GM19468 (cell line): ENCODE data around the gene NCOR2.

Experiments used
- ATAC-seq: cut with Tn5 transposase; IDR thresholded peaks from one replicate; pipeline ENCODE4 v1.9.1; 2021; ENCODE audit warnings: mild to moderate bottlenecking, moderate library complexity, moderate number of reproducible peaks; ENCODE audit not compliant: unreplicated experiment; ENCODE audit errors: extremely low read depth

The NCOR2 gene

DNA sequence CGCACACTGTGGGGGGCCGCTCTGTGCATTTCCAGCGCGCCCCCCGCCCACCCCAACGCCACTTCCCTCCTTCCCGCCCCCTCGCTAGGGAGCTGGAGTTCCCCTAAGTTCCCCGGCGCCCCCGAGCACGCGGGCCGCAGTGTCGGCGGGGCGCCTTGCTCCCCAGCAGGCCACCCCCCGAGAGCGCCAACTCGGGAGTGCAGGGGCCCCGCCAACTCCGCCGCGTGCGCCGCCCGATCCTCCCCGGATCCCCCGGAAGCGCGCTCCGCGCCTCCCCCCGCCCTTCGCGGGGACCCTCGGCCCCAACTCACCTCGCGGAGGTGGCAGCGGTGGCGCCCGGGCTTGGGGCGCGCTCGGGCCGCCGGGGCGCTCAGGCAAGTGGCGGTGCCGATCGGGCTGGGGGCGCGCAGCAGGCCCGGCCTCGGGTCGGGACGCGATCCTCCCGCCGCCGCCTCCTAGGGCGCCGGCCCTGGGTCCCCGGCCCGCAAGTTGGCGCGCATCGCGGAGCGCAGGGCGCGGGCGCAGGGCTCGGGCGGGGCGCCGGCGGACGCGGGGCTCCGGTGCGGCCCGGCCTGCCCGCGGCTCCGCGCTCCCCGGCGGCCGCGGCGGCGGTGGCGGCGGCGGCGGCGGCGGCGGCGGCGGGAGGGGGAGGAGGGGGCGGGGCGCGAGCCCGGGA, at the start of gene NCOR2:
TSS of gene NCOR2 (minus strand) at position 616 of the 676 bp plus-strand sequence. CDS start 72,361 bp downstream, outside the sequence.
- ATAC-seq: peak; percentile 13

DNA sequence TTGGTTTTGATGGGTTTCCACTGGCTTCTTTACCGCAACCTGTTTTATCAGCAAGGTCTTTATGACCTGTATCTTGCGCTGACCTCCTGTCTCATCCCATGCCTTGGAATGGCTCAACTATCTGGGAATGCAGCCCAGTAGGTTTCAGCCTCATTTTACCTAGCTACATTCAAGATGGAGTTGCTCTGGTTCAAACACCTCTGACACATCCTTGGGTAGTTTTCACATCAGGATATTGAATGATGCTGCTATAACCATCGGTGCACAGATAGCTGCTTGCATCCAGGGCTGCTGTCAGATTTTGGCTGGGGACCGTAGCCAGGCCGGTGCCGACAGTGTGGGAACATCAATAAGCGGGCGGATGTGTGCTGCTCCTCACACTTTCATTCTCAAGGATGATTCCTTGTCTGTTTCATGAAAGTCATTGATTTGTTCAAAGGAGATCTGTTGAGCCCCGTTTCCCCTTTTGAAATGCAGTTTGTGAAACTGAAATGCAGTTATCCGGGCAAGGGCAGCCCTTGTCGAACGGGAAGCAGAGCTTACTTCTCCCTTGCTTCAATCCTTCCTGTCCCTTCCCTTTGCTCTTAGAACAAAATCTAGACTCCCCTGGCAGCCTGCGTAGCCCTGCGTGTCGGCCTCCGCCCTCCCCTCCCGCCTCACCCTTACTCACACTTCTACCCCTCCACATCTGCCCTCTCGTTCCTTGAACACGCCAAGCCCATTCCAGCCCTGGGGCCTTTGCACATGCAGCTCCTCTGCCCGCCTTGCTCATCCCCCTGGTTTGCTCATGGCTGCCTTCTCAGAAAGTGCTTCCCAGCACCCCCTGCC, 49.2 kb upstream of the NCOR2 start:
- no peak for ATAC-seq

- no peak for ATAC-seq
Observed at GRCh38 chr12:124614512-124615292, 47.3 kb upstream of the NCOR2 start.

DNA sequence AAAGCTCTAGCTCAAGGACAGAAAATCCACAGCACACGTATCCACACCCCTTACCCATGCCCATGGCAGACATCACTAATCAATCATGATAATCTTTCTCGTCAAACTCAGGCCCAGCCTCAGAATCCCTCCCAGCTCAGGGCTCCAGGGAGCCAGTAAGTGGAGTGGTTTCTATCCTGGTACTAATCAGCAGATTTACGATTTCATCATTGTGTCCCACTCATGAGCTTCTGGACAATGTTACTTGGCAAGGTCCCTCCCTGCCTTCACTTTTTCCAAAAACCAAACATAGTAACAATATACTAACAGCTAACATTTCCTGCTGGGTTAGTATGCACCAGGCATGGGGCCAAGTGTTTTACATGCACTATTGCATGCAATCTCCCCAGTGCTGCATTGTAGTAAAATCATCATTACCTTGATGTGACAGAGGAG, 45.8 kb upstream of the NCOR2 start:
- ATAC-seq: no peak

GRCh38 chr12:124612410-124612680, 44.9 kb upstream of the NCOR2 start:
- ATAC-seq: no peak

- no peak for ATAC-seq
Observed at GRCh38 chr12:124611559-124612409, 44.4 kb upstream of the NCOR2 start.

DNA sequence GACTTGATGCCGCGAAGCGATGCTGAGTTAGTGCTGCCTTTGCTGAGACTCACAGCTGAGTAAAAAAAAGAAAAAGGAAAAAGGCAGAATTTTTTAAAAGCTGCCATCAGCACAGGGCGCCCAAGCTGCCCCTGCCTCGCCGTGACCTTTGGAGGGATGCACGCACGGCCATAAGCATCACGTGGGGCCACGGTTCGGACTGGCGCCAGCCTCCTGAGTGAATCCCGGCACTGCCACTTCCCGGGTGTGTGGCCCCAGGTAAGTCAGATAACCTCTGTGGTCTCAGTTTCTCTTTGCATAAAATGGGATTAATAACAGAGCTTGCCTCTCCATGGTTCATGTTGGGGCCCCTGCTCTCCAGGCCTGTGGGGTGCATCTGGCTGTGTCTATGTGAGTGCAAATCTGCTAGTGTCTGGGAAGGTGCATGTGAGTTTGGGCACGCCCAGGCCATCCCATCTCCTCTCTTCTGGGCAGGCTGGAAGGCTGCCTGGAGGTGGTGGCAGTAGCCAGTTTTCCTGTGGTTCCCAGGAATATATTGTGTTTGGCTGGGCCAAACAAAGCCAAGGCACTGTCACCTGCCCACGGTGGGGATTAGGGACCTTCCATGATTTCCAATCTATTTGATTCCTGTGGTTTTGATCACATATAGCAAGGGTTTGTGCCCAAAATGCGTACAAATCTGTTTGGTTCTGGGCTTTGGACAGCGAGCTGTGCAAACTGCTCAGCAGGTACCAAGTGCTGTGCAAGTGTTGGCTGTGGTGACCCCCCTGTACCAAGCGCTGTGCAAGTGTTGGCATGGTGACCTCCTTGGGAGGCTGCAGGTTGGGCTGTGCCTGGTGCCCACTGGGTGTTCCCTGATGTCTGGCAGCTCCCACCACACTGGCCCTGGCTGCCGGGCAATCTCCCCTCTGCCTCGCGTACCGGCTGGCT, 43.5 kb upstream of the NCOR2 start:
- ATAC-seq: no peak

- no peak for ATAC-seq
Observed at GRCh38 chr12:124610021-124610612, 42.7 kb upstream of the NCOR2 start.

GRCh38 chr12:124609041-124609989, 41.9 kb upstream of the NCOR2 start:
- peak; percentile 62 for ATAC-seq

DNA sequence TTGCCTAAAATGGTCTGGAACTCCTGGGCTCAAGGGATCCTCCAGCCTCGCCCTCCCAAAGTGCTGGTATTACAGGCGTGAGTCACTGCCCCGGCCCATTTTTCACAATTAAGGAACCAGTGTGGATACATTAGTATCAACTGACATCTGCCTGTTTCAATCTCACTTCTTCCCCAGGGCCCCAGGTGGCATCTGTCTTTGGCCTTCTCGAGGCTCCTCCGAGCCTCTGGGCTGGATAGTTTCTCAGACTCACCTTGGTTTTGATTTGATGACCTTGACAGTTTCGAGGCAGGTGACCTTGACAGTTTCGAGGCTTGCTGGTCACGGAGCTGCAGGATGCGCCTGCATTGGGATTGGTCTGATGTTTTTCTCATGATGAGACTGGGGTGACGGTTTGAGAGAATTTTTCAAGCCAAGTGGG, 41.0 kb upstream of the NCOR2 start:
- ATAC-seq: no peak

- ATAC-seq: no peak
Observed at GRCh38 chr12:124607681-124608425, 40.4 kb upstream of the NCOR2 start.

DNA sequence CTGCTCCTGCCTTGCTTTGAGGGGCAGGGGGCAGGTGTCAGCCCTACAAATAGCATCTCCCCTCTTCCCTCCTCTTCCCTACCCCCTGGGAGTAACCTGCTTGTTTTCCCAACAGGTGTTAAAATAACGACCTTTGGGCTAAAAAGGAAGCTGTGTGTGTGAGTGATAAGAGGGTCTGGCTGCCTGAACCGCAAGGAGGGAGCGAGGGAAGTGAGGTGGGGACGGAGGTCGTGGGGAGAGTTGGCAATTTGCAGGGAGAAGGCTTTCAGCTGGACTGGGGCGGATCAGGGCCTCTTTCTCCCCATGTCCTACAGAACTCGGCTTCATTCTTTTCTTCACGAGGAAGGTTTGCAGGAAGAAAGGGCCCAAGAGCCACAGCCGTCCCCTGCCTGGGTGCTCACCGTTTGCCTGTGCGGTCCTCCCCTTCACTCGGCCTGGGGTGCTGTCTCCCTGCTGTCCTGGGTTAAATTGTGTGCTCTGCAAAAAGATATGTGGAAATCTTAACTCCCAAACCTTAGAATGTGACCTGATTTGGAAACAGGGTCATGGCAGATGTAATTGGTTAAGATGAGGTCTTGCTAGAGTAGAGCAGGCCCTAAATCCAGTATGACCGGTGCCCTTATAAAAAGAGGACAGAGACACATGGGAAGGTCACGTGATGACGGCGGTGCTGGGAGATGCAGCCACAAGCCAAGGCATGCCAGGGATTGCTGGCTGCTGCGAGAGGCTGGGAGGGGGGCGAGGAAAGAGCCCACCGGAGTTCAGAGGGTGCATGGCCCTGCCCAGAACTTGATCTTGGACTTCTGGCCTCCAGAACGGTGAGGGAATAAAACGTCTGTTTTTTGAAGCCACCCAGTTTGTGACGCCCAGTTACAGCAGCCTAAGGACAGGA, 38.7 kb upstream of the NCOR2 start:
- no peak for ATAC-seq

- no peak for ATAC-seq
Observed at GRCh38 chr12:124605150-124605882, 37.9 kb upstream of the NCOR2 start.

DNA sequence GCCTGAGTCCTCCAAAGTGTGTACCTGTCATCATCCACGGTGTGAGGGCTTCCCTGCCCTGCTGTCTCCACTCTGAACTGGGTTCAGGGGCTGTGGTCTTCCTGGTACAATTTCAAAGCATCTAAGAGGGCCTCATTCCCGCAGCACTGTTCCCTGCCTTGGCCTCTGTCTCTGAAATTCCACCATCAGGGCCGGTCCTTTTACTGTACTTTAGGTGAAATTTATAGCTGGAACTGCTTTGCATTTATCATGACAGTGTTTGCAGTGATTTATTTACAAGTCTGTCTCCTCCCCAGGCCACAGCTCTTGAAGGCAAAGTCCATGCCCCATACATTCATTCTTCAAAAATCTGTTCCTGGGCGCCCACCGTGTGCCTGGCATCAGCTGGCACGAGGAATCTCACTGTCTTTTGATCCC, 36.9 kb upstream of the NCOR2 start:
- ATAC-seq: no peak

DNA sequence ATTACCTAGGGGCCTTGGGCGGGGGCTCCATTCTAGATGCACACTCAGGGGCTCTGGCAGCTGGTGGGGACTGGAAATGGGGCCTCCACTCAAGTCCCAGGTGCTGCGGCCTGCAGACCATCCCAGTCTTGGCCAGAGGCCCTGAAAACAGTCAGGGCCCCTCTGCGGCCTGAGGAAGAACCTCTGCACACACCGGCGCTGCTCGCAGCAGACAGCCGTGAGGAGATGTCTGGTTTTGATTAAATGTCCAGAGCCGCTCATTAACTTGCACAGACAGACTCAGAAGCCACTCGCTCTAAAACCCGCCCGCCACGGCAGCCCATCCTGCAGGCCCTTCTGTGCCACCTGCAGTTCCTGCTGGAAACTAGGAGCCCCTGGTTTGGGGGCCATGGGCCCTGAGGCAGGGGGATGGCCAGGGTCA, 36.4 kb upstream of the NCOR2 start:
- ATAC-seq: no peak
